HEK293T (cell line): ENCODE measurements around the gene NOL12.

Source experiments
- CTCF ChIA-PET: fragments of 350-600 bp; formaldehyde crosslinking; extraction: SDS; loops from one replicate; lab custom pipeline; 2021; ENCODE audit warnings: antibody characterized with exemption, inconsistent platforms; lab: Yijun Ruan, JAX
- POLR2A ChIA-PET: fragments of 350-600 bp; formaldehyde crosslinking; extraction: SDS; loops from one replicate; lab custom pipeline; 2020; ENCODE audit warnings: antibody characterized with exemption, inconsistent platforms; lab: Yijun Ruan, JAX
- DNase-seq: peaks from one replicate; pipeline ENCODE4 v3.0.0; 2012; ENCODE audit warnings: mixed read lengths; ENCODE audit errors: extremely low spot score
- ARNT ChIP-seq: fragments of 450-650 bp; IDR thresholded peaks from 2 replicates; pipeline ENCODE4 v1.6.1; 2017; ENCODE audit warnings: mild to moderate bottlenecking
- BHLHE40 ChIP-seq: fragments of 450-650 bp; IDR thresholded peaks from 2 replicates; pipeline ENCODE4 v1.6.1; 2016; ENCODE audit warnings: mild to moderate bottlenecking, moderate library complexity, borderline replicate concordance
- CTBP1 ChIP-seq: fragments of 450-650 bp; IDR thresholded peaks from 2 replicates; pipeline ENCODE4 v1.6.1; 2016; ENCODE audit warnings: borderline replicate concordance
- ELF4 ChIP-seq: fragments of 450-650 bp; IDR thresholded peaks from 2 replicates; pipeline ENCODE4 v1.6.1; 2017; ENCODE audit warnings: antibody characterized with exemption
- FOXA1 ChIP-seq: fragments of 450-650 bp; IDR thresholded peaks from 2 replicates; pipeline ENCODE4 v1.6.1; 2016; ENCODE audit warnings: mild to moderate bottlenecking
- FOXK2 ChIP-seq: fragments of 450-650 bp; IDR thresholded peaks from 2 replicates; pipeline ENCODE4 v1.6.1; 2016; ENCODE audit warnings: mild to moderate bottlenecking
- FOXM1 ChIP-seq: fragments of 450-650 bp; IDR thresholded peaks from 2 replicates; pipeline ENCODE4 v1.6.1; 2017; ENCODE audit warnings: mild to moderate bottlenecking, borderline replicate concordance
- HDGF ChIP-seq: fragments of 450-650 bp; IDR thresholded peaks from 2 replicates; pipeline ENCODE4 v1.6.1; 2017; ENCODE audit warnings: antibody characterized with exemption, borderline replicate concordance
- L3MBTL2 ChIP-seq: fragments of 450-650 bp; conservative IDR thresholded peaks from 2 replicates; pipeline ENCODE4 v1.6.1; 2016; ENCODE audit warnings: mild to moderate bottlenecking
- LEF1 ChIP-seq: fragments of 450-650 bp; IDR thresholded peaks from 2 replicates; pipeline ENCODE4 v1.6.1; 2017; ENCODE audit warnings: mild to moderate bottlenecking, borderline replicate concordance
- NFRKB ChIP-seq: fragments of 450-650 bp; IDR thresholded peaks from 2 replicates; pipeline ENCODE4 v1.6.1; 2016; ENCODE audit warnings: mild to moderate bottlenecking, moderate library complexity
- SP1 ChIP-seq: fragments of 450-650 bp; IDR thresholded peaks from 2 replicates; pipeline ENCODE4 v1.6.1; 2017
- SUZ12 ChIP-seq: fragments of 450-650 bp; IDR thresholded peaks from 2 replicates; pipeline ENCODE4 v1.6.1; 2016; ENCODE audit warnings: mild to moderate bottlenecking
- TARDBP ChIP-seq: fragments of 450-650 bp; IDR thresholded peaks from 2 replicates; pipeline ENCODE4 v1.6.1; 2016
- ZNF384 ChIP-seq: fragments of 450-650 bp; IDR thresholded peaks from 2 replicates; pipeline ENCODE4 v1.6.1; 2016
- TF ChIP-seq, protein P1 (sequence below): fragments of 450-650 bp; IDR thresholded peaks from 2 replicates; pipeline ENCODE4 v1.6.1; 2016

NOL12 gene

DNA sequence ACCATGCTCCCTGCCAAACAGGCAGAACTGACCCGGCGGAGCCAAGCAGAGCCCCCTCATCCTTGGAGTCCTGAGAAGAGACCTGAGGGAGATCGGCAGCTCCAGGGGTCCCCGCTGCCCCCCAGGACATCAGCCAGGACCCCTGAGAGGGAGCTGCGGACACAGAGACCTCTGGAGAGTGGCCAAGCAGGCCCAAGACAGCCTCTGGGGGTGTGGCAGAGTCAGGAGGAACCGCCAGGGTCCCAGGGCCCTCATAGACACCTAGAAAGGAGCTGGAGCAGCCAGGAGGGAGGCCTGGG lies 48.2 kb downstream of the NOL12 start:
- DNase-seq: no peak
- TF ChIP-seq TARDBP (no peak), FOXM1 (no peak), FOXK2 (no peak), ELF4 (no peak), HDGF (no peak)
- ChIA-PET POLR2A (interaction anchor here (0.9 to 1.0 kb wide), 2 partner anchors 48 to 73 kb away, joined by 3 read pairs; partner anchors contain the start of genes GCAT and NOL12), CTCF (interaction anchor here (0.9 to 2.7 kb wide), 2 partner anchors 54 to 92 kb away, joined by 3 to 9 read pairs; no protein-coding TSS in a partner anchor)

GRCh38 chr22:37734964-37735451 lies 48.9 kb downstream of the NOL12 start:
- TF ChIP-seq LEF1 (peak; percentile 46; the same call in 1 of the 2 replicates), NFRKB (no peak), L3MBTL2 (no peak), SUZ12 (no peak)
- ChIA-PET CTCF (interaction anchor here (0.9 to 2.7 kb wide), 2 partner anchors 55 to 92 kb away, joined by 3 to 9 read pairs; no protein-coding TSS in a partner anchor), POLR2A (interaction anchor here (1.0 kb wide), 1 partner anchor 48 kb away, joined by 3 read pairs; the partner anchor contains the start of gene NOL12)
- DNase-seq: peak; percentile 48

GRCh38 chr22:37739035-37739434 lies 52.9 kb downstream of the NOL12 start:
- ChIA-PET CTCF (no interaction called here), POLR2A (no interaction called here)
- DNase-seq: no peak
- TF ChIP-seq BHLHE40 (no peak), FOXA1 (no peak), ELF4 (no peak), NFRKB (no peak), HDGF (no peak), SP1 (no peak), ARNT (no peak), LEF1 (no peak), ZNF384 (no peak), SUZ12 (no peak)
- TF ChIP-seq, protein P1, sequence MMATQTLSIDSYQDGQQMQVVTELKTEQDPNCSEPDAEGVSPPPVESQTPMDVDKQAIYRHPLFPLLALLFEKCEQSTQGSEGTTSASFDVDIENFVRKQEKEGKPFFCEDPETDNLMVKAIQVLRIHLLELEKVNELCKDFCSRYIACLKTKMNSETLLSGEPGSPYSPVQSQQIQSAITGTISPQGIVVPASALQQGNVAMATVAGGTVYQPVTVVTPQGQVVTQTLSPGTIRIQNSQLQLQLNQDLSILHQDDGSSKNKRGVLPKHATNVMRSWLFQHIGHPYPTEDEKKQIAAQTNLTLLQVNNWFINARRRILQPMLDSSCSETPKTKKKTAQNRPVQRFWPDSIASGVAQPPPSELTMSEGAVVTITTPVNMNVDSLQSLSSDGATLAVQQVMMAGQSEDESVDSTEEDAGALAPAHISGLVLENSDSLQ: no peak

DNA sequence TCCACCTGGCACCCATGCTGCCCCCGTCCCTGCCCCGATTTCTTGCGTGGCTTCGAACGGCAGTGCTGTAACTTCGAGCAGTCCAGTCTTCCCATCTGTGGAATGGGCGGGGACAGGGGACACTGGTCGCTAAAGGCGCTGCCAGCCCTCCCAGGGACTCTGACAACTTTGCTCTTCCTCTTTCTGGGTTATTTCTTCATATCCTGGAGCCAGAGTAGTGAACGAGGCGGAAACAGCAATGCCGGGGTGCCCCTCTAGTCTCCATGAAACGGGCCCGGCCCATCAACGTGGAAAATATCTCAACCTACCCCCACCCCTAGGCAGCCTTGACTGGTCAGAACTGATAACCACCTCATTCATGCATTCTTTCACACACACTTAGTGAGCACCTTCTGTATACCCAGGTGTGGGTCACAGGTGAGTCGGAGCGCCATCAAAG lies 53.5 kb downstream of the NOL12 start:
- TF ChIP-seq ELF4 (no peak), L3MBTL2 (no peak), ARNT (no peak), ZNF384 (no peak), SUZ12 (no peak), TARDBP (no peak), SP1 (no peak), FOXM1 (no peak), BHLHE40 (no peak), LEF1 (no peak), CTBP1 (no peak), FOXA1 (no peak), HDGF (no peak), NFRKB (no peak), FOXK2 (no peak)
- TF ChIP-seq, protein P1: no peak
- POLR2A ChIA-PET: no interaction called here
- no peak for DNase-seq
- CTCF ChIA-PET: no interaction called here

GRCh38 chr22:37740455-37741311 lies 54.5 kb downstream of the NOL12 start:
- CTCF ChIA-PET: interaction anchor here (0.8 kb wide), 1 partner anchor 45 kb away, joined by 3 read pairs; no protein-coding TSS in a partner anchor

DNA sequence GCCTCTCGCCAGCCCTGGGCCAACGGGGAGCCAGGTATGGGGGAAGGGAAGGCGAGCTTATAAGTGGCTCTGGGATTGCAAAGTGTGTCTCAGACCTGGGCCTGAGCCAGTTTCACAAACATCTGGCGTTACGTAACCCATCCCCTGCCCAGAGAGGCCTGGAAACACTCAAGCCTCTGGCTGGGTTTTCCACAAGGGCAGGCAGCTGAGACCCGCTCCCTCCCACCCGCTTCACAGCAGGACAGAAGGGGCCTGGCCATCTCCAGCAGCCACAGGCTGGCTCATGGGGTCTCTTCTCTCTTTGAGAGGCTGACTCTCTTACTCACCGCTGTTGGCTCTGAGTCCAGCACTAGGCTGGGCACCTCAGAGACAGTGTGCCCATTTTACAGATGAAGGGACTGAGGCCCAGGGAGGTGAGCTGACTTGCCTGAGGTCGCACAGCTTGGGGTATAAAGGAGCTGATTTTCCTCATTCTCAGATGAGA lies 55.2 kb downstream of the NOL12 start:
- ChIA-PET CTCF (interaction anchor here (0.6 kb wide), 1 partner anchor 292 kb away, joined by 3 read pairs; no protein-coding TSS in a partner anchor), POLR2A (interaction anchor here (1.2 to 1.9 kb wide), 3 partner anchors 9 to 61 kb away, joined by 3 to 9 read pairs (median 3); no protein-coding TSS in a partner anchor)
- TF ChIP-seq NFRKB (no peak), BHLHE40 (no peak), FOXK2 (no peak), SP1 (no peak), FOXM1 (no peak), TARDBP (no peak), ZNF384 (no peak), LEF1 (no peak), SUZ12 (no peak), L3MBTL2 (no peak), CTBP1 (no peak), HDGF (no peak), ELF4 (no peak), FOXA1 (no peak), ARNT (no peak)
- TF ChIP-seq, protein P1: no peak
- DNase-seq: no peak

More at GRCh38 chr22:37740455-37741311, 54.5 kb downstream of the NOL12 start:
- TF ChIP-seq TARDBP: no peak
- no peak for TF ChIP-seq CTBP1
- TF ChIP-seq, protein P1: no peak
- no peak for TF ChIP-seq HDGF
- TF ChIP-seq ELF4: no peak
- no peak for TF ChIP-seq SP1
- no peak for TF ChIP-seq FOXM1
- POLR2A ChIA-PET: interaction anchor here (1.2 to 1.9 kb wide), 3 partner anchors 9 to 62 kb away, joined by 3 to 9 read pairs (median 3); no protein-coding TSS in a partner anchor
- no peak for DNase-seq
